8988T (cell line): ENCODE measurements around the gene UPF2.

Experiments
- DNase-seq: peaks from one replicate; pipeline ENCODE4 v3.0.0; 2011

UPF2 gene

GRCh38 chr10:11881477-11882417 is 160.9 kb downstream of the UPF2 start:
- DNase-seq: peak; percentile 70

GRCh38 chr10:11881030-11881476 is 161.6 kb downstream of the UPF2 start:
- no peak for DNase-seq

- DNase-seq: no peak
These were observed 162.2 kb downstream of the UPF2 start for GRCh38 chr10:11880151-11881029.

- no peak for DNase-seq
These were observed 163.1 kb downstream of the UPF2 start for GRCh38 chr10:11879387-11880094.

- DNase-seq: no peak
These were observed 163.8 kb downstream of the UPF2 start for GRCh38 chr10:11878776-11879175.

DNA sequence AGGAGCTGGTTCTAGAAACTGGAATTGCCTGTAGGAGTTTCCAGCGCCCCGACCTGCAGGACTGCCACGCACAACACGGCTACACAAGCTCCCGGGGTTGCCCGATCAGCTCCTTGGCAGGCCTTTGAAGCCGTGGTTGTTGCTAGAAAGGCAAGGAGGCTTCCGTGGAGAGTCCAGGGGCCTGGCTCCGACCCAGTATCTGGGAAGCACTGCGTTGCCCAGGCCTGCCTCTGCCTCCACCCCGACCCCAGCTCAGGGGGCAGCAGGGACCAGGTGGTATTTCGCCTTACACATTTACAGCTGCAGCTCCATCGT is 165.1 kb downstream of the UPF2 start:
- no peak for DNase-seq

- no peak for DNase-seq
These were observed 165.6 kb downstream of the UPF2 start for GRCh38 chr10:11876805-11877590.

GRCh38 chr10:11876324-11876723 is 166.3 kb downstream of the UPF2 start:
- DNase-seq: no peak

- peak; percentile 94 for DNase-seq
These were observed 166.9 kb downstream of the UPF2 start for GRCh38 chr10:11875494-11876281.

DNA sequence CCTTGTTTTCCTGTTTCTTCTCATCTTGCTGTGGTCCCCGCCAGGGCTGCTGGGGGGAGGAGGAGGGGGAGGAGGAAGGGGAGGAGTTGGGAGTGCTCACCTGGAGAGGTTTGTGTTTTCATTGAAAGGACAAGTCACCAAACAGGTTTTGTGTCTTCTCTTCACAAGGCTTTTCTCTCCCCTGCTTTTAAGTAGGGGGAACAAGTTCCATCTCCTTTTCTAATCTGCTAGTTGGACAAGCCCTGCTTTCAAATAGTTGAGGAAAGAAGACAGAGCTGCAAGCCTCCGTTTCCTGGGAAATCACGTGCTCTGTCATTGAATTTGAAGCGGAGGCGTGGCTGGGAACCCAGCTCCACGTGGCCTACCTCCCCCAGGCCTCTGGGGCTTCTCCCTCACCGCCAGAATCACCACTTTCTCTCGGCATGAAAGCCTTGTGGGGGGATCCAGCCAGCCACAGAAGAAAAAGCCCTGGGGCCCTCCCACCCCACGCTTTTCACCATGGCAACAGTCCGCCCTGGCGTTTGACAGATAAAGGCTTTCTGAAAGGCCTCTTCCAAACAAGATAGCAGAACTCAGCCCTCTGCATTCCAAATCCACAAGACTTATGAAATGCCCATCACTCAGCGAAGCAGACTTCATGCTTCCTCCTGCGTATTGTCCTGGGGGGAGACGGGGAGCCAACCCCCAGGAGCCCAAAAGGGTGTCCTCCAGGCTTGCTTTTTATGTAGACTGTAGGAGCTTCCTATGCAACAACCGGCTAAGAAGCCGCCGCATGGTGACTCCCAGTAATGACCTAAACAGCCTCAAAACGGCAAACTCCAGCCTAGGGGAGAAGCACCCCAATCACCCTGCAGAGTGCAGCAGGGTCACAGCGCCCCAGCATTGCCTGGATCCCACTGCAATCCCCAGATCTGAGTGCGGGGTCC is 167.8 kb downstream of the UPF2 start:
- DNase-seq: peak; percentile 65

GRCh38 chr10:11871466-11871865 is 171.1 kb downstream of the UPF2 start:
- DNase-seq: no peak

GRCh38 chr10:11870900-11871400 is 171.7 kb downstream of the UPF2 start:
- no peak for DNase-seq

- no peak for DNase-seq
These were observed 172.2 kb downstream of the UPF2 start for GRCh38 chr10:11870461-11870780.
